Esophagus squamous epithelium (tissue), 4 donors: ENCODE measurements around the gene DCANP1.

ENCODE experiments used
- CTCF ChIP-seq, 6 experiments: fragments of 450-650 bp in 4 of 6; fragments of 200-600 bp in 2 of 6; sonication (generic) in 2 of 6; IDR thresholded peaks; one replicate each; pipeline ENCODE4 v1.5.1; 2016 to 2019; ENCODE audit warnings: antibody characterized with exemption in 6 of 6, mild to moderate bottlenecking in 4 of 6, moderate library complexity in 4 of 6
- POLR2A ChIP-seq, 4 donors: fragments of 450-650 bp; IDR thresholded peaks; one replicate each; pipeline ENCODE4 v1.6.1; 2017; ENCODE audit warnings: antibody characterized with exemption in 4 of 4, mild to moderate bottlenecking in 4 of 4, moderate library complexity in 3 of 4

- no peak for TF ChIP-seq CTCF (IDR thresholded peaks at IDR 0.05)
- TF ChIP-seq POLR2A (IDR thresholded peaks at IDR 0.05): no peak
Observed at GRCh38 chr5:135402031-135402430, 45.1 kb downstream of the DCANP1 start.
